Hindlimb muscle (tissue), 1 donor: Measurements from ENCODE around the gene PLEKHB2. TPM values are rescaled to one million over a fixed set of nuclear protein-coding genes. Genes with fewer than 3 reads are reported as not detected.
"Not testable (repeated sequence)": the region's sequence is repeated elsewhere in the genome, so short reads cannot be mapped to it uniquely, and the experiment has no call there.

ENCODE experiments used
- DNase-seq: peaks from one replicate; pipeline ENCODE4 v3.0.0-alpha.2; 2013
- polyA plus RNA-seq: library from polyadenylated mRNA; unstranded; fragments of 120-200 nt; gene quantifications from one replicate; pipeline ENCODE4 v1.2.1, GENCODE V29; 2013; ENCODE audit not compliant: insufficient read length

The PLEKHB2 gene
- polyA plus RNA-seq, 1 donor = 24.0 TPM

- DNase-seq = no peak
Measured at GRCh38 chr2:131145040-131145439, 39.9 kb downstream of the PLEKHB2 start.

- DNase-seq = no peak
Measured at GRCh38 chr2:131146231-131146630, 41.1 kb downstream of the PLEKHB2 start.

- no peak for DNase-seq
Measured at GRCh38 chr2:131146749-131147148, 41.6 kb downstream of the PLEKHB2 start.

- no peak for DNase-seq
Measured at GRCh38 chr2:131148426-131148825, 43.3 kb downstream of the PLEKHB2 start.

- DNase-seq = not testable (repeated sequence)
Measured at GRCh38 chr2:131150109-131150508, 45.0 kb downstream of the PLEKHB2 start.

GRCh38 chr2:131151398-131151797 lies 46.3 kb downstream of the PLEKHB2 start:
- no peak for DNase-seq

GRCh38 chr2:131152074-131152473 lies 46.9 kb downstream of the PLEKHB2 start:
- no peak for DNase-seq

- no peak for DNase-seq
Measured at GRCh38 chr2:131153529-131153928, 48.4 kb downstream of the PLEKHB2 start.

- DNase-seq = peak; percentile 43
Measured at GRCh38 chr2:131154071-131154531, 49.0 kb downstream of the PLEKHB2 start.

- no peak for DNase-seq
Measured at GRCh38 chr2:131154647-131155046, 49.5 kb downstream of the PLEKHB2 start.

- no peak for DNase-seq
Measured at GRCh38 chr2:131155208-131155855, 50.2 kb downstream of the PLEKHB2 start.

GRCh38 chr2:131156452-131157149 lies 51.5 kb downstream of the PLEKHB2 start:
- no peak for DNase-seq

GRCh38 chr2:131165562-131165961 lies 60.4 kb downstream of the PLEKHB2 start:
- not testable (repeated sequence) for DNase-seq

- DNase-seq = no peak
Measured at GRCh38 chr2:131168538-131168937, 63.4 kb downstream of the PLEKHB2 start.

- not testable (repeated sequence) for DNase-seq
Measured at GRCh38 chr2:131178050-131178449, 72.9 kb downstream of the PLEKHB2 start.

- not testable (repeated sequence) for DNase-seq
Measured at GRCh38 chr2:131178721-131179418, 73.7 kb downstream of the PLEKHB2 start.

- not testable (repeated sequence) for DNase-seq
Measured at GRCh38 chr2:131181451-131181850, 76.3 kb downstream of the PLEKHB2 start.

- DNase-seq = not testable (repeated sequence)
Measured at GRCh38 chr2:131193421-131193820, 88.3 kb downstream of the PLEKHB2 start.

GRCh38 chr2:131196186-131196585 lies 91.0 kb downstream of the PLEKHB2 start:
- not testable (repeated sequence) for DNase-seq
